ENCODE measurements around the gene PGAP2.

DNA sequence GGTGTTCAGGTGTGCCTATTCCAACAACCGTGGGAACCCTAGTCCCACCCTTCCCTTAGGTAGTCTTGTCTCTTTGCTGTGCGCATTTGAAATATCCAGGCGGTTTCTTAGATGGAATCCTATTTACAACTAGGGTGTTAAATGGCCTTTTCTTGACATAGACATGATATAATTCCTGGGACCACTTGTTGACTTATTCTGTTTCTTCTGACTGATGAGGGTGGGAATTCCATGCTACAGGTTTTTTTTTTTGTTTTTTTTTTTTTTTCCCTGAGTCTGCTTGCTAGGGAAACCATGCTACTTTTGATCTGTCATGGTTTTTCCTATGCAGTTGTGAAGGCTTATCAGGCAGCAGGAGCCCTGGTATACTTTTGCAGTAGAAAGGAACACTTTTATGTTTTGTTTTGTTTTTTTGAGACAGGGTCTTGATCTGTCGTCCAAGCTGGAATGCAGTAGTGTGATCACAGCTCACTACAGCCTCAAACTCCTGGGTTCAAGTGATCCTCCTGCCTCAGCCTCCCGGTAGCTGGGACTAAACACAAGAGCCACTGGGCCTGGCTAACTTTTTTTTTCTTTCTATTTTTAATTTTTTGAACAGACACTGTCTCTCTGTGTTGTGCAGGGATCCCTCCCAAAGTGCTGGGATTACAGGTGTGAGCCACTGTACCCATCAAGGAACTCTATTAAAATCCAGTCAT lies 48.6 kb downstream of the PGAP2 start:
- TF ChIP-seq, protein P1, sequence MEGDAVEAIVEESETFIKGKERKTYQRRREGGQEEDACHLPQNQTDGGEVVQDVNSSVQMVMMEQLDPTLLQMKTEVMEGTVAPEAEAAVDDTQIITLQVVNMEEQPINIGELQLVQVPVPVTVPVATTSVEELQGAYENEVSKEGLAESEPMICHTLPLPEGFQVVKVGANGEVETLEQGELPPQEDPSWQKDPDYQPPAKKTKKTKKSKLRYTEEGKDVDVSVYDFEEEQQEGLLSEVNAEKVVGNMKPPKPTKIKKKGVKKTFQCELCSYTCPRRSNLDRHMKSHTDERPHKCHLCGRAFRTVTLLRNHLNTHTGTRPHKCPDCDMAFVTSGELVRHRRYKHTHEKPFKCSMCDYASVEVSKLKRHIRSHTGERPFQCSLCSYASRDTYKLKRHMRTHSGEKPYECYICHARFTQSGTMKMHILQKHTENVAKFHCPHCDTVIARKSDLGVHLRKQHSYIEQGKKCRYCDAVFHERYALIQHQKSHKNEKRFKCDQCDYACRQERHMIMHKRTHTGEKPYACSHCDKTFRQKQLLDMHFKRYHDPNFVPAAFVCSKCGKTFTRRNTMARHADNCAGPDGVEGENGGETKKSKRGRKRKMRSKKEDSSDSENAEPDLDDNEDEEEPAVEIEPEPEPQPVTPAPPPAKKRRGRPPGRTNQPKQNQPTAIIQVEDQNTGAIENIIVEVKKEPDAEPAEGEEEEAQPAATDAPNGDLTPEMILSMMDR (IDR thresholded peaks at IDR 0.05): no peak
- no peak for TF ChIP-seq TFCP2L1 (CRISPR knock-in tag; IDR thresholded peaks at IDR 0.05)

Data from A549 (cell line).